GM19455 (cell line): ENCODE data around the gene FUOM.
A peak's percentile ranks its signal among the peaks of the same experiment; 100 is the strongest.

Experiments
- ATAC-seq: cut with Tn5 transposase; IDR thresholded peaks from one replicate; pipeline ENCODE4 v1.9.1; 2021; ENCODE audit not compliant: unreplicated experiment

FUOM gene

GRCh38 chr10:133357285-133358161 lies at the start of gene FUOM:
Gene FUOM, minus strand, starts transcription at chr10:133358019. Its CDS starts 12 bp downstream, at chr10:133358007.
- peak; percentile 67 for ATAC-seq

- ATAC-seq = no peak
These were observed 48.2 kb upstream of the FUOM start for GRCh38 chr10:133405844-133406527.

- ATAC-seq = no peak
These were observed 47.5 kb upstream of the FUOM start for GRCh38 chr10:133405272-133405671.

- no peak for ATAC-seq
These were observed 46.0 kb upstream of the FUOM start for GRCh38 chr10:133403784-133404183.

GRCh38 chr10:133403359-133403758 lies 45.5 kb upstream of the FUOM start:
- no peak for ATAC-seq

GRCh38 chr10:133401981-133402725 lies 44.3 kb upstream of the FUOM start:
- no peak for ATAC-seq

- peak; percentile 19 for ATAC-seq
These were observed 43.7 kb upstream of the FUOM start for GRCh38 chr10:133401500-133401899.

GRCh38 chr10:133400624-133401424 lies 43.0 kb upstream of the FUOM start:
- peak; percentile 73 for ATAC-seq

- ATAC-seq = no peak
These were observed 41.3 kb upstream of the FUOM start for GRCh38 chr10:133399123-133399601.

GRCh38 chr10:133397938-133398337 lies 40.1 kb upstream of the FUOM start:
- ATAC-seq = no peak

- ATAC-seq = no peak
These were observed 38.3 kb upstream of the FUOM start for GRCh38 chr10:133396035-133396624.

- ATAC-seq = no peak
These were observed 37.0 kb upstream of the FUOM start for GRCh38 chr10:133394801-133395221.

GRCh38 chr10:133394064-133394663 lies 36.3 kb upstream of the FUOM start, which contains the start of gene MTG1:
Gene MTG1, plus strand, starts transcription at chr10:133394157. Its CDS starts 64 bp downstream, at chr10:133394221.
- ATAC-seq = peak; percentile 61

- ATAC-seq = no peak
These were observed 35.7 kb upstream of the FUOM start for GRCh38 chr10:133393401-133394063.

- no peak for ATAC-seq
These were observed 34.1 kb upstream of the FUOM start for GRCh38 chr10:133391761-133392518.

GRCh38 chr10:133391249-133391635 lies 33.4 kb upstream of the FUOM start:
- ATAC-seq = no peak

GRCh38 chr10:133390597-133391248 lies 32.9 kb upstream of the FUOM start:
- no peak for ATAC-seq
